Cardiac fibroblast (primary cell): Measurements from ENCODE around the gene TMEM42.
A peak's percentile ranks its signal among the peaks of the same experiment; 100 is the strongest.

ENCODE experiments used
- DNase-seq, 2 donors: peaks; one replicate each; pipeline versions ENCODE4 v3.0.0 to v3.0.0-alpha.2; 2010; ENCODE audit warnings: low read depth in 2 of 2
- H3K4me3 ChIP-seq, 2 donors: replicated peaks in 1 of 2; 1 replicate in 1 of 2; 2 replicates in 1 of 2; pipeline ENCODE4 v1.5.1; 2011; ENCODE audit warnings: low read depth in 2 of 2, low read length in 2 of 2, mild to moderate bottlenecking in 2 of 2, moderate library complexity in 1 of 2
- CTCF ChIP-seq: IDR thresholded peaks from one replicate; pipeline ENCODE4 v1.5.1; 2011; ENCODE audit warnings: low read depth, mild to moderate bottlenecking, low read length, inconsistent platforms

The TMEM42 gene

GRCh38 chr3:44886561-44886960, 24.8 kb downstream of the TMEM42 start:
- no peak for TF ChIP-seq CTCF
- peak in 1 of 2 donors; percentile 51 for DNase-seq
- H3K4me3 ChIP-seq = no peak overlapping the region

DNA sequence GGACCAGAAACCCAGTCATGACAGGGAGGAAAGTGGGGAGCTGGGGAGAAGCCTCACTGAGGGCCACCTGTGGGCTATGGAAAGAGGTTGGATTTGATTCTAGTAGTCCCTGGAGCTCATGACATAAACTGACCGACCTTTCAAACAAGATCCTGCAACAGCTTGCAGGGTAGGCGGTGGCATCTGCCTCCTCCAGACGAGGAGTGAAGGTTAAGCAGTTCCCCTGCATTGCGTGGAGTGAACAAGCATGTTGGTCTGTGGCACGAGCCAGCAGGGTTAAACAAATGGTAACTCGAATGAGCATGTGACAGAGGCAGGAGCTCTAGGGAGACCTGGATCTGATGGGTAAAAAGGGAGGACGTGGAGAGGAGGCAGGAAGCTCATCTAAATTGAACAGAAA, 25.4 kb downstream of the TMEM42 start:
- no peak for TF ChIP-seq CTCF
- no peak for DNase-seq
- H3K4me3 ChIP-seq = no peak overlapping the region

DNA sequence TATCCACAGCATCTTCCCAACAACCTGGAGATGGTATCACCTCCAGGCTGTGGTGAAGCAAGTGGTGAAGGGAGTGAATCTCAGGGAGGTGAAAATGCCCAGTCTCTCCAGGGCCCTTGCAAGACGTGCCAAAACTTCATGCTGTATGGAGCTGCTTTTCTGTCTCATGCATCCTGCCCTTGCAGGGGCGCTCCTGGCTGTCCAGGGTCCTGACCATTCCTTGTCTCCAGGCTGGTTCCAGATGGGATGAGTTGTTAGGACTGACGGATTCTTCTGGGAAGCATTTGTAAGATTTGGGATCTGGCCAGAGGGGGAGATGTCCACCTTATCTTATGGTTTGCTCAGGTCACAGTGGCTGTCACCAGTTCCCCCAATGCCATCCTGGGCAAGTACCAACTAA, 28.5 kb downstream of the TMEM42 start:
- H3K4me3 ChIP-seq = no peak overlapping the region
- no peak for DNase-seq

DNA sequence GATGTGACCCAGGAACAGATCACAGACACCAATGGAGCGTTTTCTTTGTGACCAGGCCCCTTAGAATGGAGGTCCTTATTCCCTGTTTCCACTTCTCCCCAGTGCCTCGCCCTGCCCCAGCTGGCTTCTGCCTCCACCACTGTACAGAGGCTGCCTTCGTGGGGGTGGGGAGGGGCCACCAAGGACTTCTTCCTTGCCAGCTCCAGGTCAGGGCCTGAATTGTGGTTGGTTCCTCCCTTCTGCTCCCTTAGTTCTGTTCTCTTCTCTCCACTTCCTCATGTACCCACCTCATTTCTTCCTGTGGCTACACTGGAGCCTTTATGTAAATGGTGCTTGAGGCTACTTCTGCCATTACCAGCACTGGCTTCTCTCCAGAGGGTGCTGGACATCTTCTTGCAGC, 29.1 kb downstream of the TMEM42 start:
- no peak overlapping the region for H3K4me3 ChIP-seq
- DNase-seq = no peak
- TF ChIP-seq CTCF = no peak

More for the DNA sequence above, 28.5 kb downstream of the TMEM42 start:
- TF ChIP-seq CTCF = no peak

DNA sequence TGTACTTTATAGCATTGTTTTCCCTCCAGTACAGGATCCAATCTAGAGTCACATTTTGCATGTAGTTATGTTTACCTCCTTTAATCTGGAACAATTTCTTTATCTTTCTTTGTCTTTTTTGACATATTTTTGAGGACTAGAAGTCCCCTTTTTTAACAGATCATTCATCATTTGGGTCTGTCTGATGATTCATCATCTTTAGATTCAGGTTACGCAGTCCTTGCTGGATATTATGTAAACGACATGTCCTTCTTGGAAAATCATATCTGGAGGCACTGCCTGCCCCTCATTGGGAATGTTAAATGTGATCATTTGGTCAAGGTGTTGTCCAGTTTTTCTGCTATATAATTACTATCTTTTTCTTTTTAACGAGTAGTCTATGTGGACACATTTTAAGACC, 31.0 kb downstream of the TMEM42 start:
- no peak for TF ChIP-seq CTCF
- peak; percentile 31 to 81 for DNase-seq
- H3K4me3 ChIP-seq = no peak overlapping the region

GRCh38 chr3:44893097-44893496, 31.4 kb downstream of the TMEM42 start:
- peak; percentile 56 to 92 for DNase-seq
- H3K4me3 ChIP-seq = no peak overlapping the region
- no peak for TF ChIP-seq CTCF

GRCh38 chr3:44894485-44894884, 32.8 kb downstream of the TMEM42 start:
- no peak for TF ChIP-seq CTCF
- H3K4me3 ChIP-seq = no peak overlapping the region
- DNase-seq = peak; percentile 30
